Cardiac muscle cell (in vitro differentiated cells and primary cell): ENCODE results near the gene HOXA4. TPM values are rescaled to one million over a fixed set of nuclear protein-coding genes. Genes with fewer than 3 reads are reported as not detected.

Experiments used
- DNase-seq, 2 donors: peaks; one replicate each; pipeline versions ENCODE4 v3.0.0 to v3.0.0-alpha.2; 2010 to 2017; ENCODE audit warnings: low read depth in 1 of 2, low spot score in 1 of 2
- H3K27ac ChIP-seq: fragments of 200-600 bp; sonication (generic); 2 replicates; pipeline ENCODE4 v1.5.1; 2016
- H3K27me3 ChIP-seq: fragments of 200-600 bp; sonication (generic); 2 replicates; pipeline ENCODE4 v1.6.0; 2016; ENCODE audit warnings: control low read depth
- H3K36me3 ChIP-seq: fragments of 200-600 bp; sonication (generic); 2 replicates; pipeline ENCODE4 v1.5.1; 2016; ENCODE audit warnings: control low read depth
- H3K4me1 ChIP-seq: fragments of 200-600 bp; sonication (generic); 2 replicates; pipeline ENCODE4 v1.8.1; 2017; ENCODE audit warnings: low read depth, mild to moderate bottlenecking, mixed run types
- H3K4me3 ChIP-seq: fragments of 200-600 bp; sonication (generic); 2 replicates; pipeline ENCODE4 v1.5.1; 2016; ENCODE audit warnings: mild to moderate bottlenecking
- H3K9me3 ChIP-seq: fragments of 200-600 bp; sonication (generic); 2 replicates; pipeline ENCODE4 v1.5.1; 2017; ENCODE audit warnings: low read depth, mild to moderate bottlenecking, control low read depth
- polyA plus RNA-seq: library from polyadenylated mRNA; unstranded; fragments of >200 nt; fragmentation: Nextera tagmentation; extraction: Ambion mirVana; gene quantifications from 2 replicates; pipeline ENCODE4 v1.2.1, GENCODE V29; 2016
- total RNA-seq: library from RNA; depleted of rRNA; stranded (reverse); fragments of >200 nt; gene quantifications from 2 replicates; pipeline ENCODE4 v1.2.3, GENCODE V29; 2016
- TF ChIP-seq, protein P1 (sequence below): IDR thresholded peaks from 2 replicates; pipeline ENCODE4 v1.5.1; 2012; ENCODE audit warnings: low read depth, mild to moderate bottlenecking, low read length

Gene HOXA4
- total and polyA plus RNA-seq, 2 experiments from 2014 or later: 0.46 TPM; not detected in 1

DNA sequence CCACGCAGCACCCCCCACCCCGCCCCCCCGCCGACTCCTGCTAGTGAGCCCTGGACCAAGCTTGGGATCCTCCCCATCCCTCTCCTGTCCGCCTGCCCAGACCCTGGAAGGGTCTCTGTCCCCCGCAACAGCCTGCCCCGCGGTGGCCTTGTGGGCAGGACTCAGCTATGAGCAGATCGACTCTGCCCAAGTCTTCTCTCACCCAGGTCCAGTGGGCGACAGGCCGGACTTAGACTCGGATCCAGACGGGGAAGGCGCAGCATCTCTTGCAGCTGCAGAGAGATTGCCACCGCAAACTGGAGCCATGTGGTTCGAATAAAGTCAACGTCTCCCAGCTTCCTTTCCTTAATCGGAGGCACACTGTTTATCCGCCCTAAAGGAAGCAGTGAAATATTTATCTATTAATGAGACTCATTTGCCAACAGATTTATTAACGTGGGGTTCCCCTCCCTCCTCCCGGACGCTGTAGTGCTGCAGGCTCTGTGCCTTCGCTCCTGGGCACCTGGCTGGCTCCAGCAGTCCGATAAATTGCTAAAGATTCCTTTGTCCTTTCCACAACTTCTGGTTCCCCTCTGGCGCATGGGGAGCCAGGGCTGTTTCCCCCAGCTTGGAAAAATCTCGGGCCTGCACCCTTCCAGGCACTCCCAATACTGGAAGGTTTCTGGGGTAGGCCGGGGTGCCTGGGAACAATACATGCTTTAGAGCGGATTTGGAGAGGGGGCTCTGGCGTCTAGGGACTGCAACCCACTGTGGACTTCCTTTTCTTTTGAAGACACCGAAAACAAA, 26.6 kb upstream of the HOXA4 start:
- Histone ChIP-seq H3K4me1 (no peaks in the 10 kb centered on the region), H3K4me3 (no peak overlapping the region), H3K36me3 (no peaks in the 10 kb centered on the region), H3K27me3 (peaks cover 100% of the 10 kb centered on the region), H3K9me3 (no peaks in the 10 kb centered on the region), H3K27ac (no peak overlapping the region)
- no peak for DNase-seq
- TF ChIP-seq, protein P1, sequence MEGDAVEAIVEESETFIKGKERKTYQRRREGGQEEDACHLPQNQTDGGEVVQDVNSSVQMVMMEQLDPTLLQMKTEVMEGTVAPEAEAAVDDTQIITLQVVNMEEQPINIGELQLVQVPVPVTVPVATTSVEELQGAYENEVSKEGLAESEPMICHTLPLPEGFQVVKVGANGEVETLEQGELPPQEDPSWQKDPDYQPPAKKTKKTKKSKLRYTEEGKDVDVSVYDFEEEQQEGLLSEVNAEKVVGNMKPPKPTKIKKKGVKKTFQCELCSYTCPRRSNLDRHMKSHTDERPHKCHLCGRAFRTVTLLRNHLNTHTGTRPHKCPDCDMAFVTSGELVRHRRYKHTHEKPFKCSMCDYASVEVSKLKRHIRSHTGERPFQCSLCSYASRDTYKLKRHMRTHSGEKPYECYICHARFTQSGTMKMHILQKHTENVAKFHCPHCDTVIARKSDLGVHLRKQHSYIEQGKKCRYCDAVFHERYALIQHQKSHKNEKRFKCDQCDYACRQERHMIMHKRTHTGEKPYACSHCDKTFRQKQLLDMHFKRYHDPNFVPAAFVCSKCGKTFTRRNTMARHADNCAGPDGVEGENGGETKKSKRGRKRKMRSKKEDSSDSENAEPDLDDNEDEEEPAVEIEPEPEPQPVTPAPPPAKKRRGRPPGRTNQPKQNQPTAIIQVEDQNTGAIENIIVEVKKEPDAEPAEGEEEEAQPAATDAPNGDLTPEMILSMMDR: no peak

DNA sequence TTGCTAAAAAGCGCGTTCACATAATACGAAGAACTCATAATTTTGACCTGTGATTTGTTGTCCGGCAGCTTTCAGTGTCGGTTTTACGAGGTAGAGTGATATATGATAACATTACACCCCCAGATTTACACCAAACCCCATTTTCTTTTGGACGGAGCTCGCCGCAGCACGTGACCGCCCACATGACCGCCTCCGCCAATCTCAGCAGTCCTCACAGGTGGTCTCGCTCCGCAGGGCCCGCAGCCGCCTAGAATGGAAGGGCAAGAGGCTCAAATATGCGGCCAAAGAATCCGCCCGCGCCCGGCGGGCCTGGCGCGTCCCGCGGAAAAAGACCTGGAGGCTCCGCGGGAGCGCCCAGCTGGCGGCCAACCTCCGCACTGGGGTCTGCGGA, 25.9 kb upstream of the HOXA4 start, which contains the start of gene HOXA7:
HOXA7 (minus strand) TSS at position 168 of the 391 bp plus-strand sequence; CDS start at position 38, 130 bp downstream.
- DNase-seq: no peak
- no peak within 1 kb of the TSS for H3K27ac ChIP-seq
- peaks cover 100% of the 10 kb centered on the region for H3K27me3 ChIP-seq
- TF ChIP-seq, protein P1: no peak
- H3K9me3 ChIP-seq: no peaks in the 10 kb centered on the region
- H3K4me1 ChIP-seq: no peaks in the 10 kb centered on the region
- no peak within 1 kb of the TSS for H3K4me3 ChIP-seq
- H3K36me3 ChIP-seq: no peaks in the 10 kb centered on the region

DNA sequence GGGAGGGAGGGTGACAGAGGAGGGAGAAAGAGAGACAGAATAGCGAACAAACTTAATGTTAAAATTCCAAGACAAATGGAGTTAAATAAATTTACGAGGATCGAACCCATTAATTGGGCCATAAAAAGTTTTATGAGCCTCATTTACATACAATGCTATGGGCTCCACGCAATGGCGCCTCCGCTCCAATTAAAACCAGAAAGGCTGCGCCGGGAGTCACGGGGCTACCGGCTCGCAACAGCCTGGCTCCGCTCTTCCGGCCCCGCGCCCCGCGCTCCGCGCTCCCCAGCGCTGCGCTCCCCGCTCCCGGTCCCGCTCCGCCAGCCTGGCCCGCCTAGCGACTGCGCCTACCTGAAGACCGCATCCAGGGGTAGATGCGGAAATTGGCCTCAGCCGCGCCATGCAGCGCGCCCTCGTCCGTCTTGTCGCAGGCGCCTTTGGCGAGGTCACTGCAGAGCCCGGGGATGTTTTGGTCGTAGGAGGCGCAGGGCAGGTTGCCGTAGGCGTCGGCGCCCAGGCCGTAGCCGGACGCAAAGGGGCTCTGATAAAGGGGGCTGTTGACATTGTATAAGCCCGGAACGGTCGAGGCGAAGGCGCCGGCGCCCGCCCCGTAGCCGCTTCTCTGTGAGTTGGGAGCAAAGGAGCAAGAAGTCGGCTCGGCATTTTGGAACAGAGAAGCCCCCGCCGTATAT, 25.4 kb upstream of the HOXA4 start:
- H3K9me3 ChIP-seq: no peaks in the 10 kb centered on the region
- TF ChIP-seq, protein P1: no peak
- DNase-seq: no peak
- no peak overlapping the region for H3K4me3 ChIP-seq
- H3K36me3 ChIP-seq: no peaks in the 10 kb centered on the region
- no peak overlapping the region for H3K27ac ChIP-seq
- peaks cover 100% of the 10 kb centered on the region for H3K27me3 ChIP-seq
- H3K4me1 ChIP-seq: no peaks in the 10 kb centered on the region

DNA sequence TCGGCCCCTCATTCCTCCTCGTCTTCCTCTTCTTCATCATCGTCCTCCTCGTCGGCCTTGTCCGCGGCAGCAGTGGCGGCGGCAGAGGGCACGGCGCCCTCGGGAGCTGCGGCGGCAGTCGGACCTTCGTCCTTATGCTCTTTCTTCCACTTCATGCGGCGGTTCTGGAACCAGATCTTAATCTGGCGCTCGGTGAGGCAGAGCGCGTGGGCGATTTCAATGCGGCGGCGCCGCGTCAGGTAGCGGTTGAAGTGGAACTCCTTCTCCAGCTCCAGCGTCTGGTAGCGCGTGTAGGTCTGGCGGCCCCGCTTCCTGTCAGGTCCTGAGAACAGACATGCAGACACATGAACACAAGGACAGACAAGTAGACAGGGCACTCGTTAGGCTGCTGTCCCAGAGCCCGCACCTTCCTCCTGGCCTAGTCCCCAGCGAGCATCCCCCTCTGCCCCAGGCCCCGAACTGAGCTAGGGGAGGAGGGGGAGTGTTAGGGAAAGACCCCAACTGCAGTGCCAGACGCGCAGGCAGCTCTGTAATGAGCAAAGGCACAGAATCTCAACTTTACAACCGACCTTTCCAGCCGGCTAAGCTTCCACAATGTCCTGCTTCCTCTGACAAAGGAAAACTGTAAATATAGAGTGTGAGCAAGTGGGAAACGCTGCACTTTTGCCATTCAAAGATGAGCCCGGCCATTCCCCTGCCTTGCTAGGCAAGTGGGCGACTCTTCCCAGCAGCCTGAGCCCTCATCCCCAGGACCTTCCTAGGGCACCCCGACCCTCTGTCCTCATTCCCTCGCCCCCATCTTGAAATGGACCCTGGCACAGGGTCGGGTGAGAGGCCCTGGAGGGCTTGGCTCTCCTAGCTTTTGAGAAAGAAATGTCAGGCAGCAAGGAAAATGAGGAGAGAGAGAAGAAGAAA, 24.6 kb upstream of the HOXA4 start:
- H3K4me1 ChIP-seq: no peaks in the 10 kb centered on the region
- no peak overlapping the region for H3K27ac ChIP-seq
- H3K9me3 ChIP-seq: no peaks in the 10 kb centered on the region
- no peak overlapping the region for H3K4me3 ChIP-seq
- TF ChIP-seq, protein P1: no peak
- peaks cover 100% of the 10 kb centered on the region for H3K27me3 ChIP-seq
- no peaks in the 10 kb centered on the region for H3K36me3 ChIP-seq
- no peak for DNase-seq

DNA sequence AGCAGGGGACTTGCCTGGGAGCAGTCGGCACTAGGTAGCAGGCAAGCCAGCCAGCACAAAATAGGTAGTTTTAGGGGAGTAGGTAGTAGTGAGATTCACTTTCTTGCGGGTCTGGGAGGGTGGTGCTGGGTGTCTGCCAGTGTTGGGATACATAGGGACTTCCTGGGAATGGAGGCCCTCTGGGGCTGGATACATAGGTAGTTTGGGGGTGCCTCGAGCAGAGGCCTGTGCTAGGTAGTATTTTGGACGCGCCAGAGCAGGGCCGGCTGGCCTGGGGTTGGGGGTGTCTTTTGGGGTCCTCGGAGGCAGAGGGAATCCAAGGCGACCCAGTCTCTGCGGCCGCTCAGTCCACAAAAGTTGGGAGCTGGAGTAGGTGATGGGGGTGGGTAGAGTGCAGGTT, 23.8 kb upstream of the HOXA4 start:
- Histone ChIP-seq H3K4me1 (no peaks in the 10 kb centered on the region), H3K27me3 (peaks cover 100% of the 10 kb centered on the region), H3K36me3 (no peaks in the 10 kb centered on the region), H3K9me3 (no peaks in the 10 kb centered on the region), H3K27ac (no peak overlapping the region), H3K4me3 (no peak overlapping the region)
- TF ChIP-seq, protein P1: no peak
- no peak for DNase-seq
